Spleen (tissue), 11 donors: Measurements from ENCODE around the gene ARID4B. TPM values are rescaled to one million over a fixed set of nuclear protein-coding genes. Genes with fewer than 3 reads are reported as not detected.
A peak's percentile ranks its signal among the peaks of the same experiment; 100 is the strongest.

Experiments used
- DNase-seq: peaks from one replicate; pipeline ENCODE4 v3.0.0-alpha.2; 2020
- H3K27ac ChIP-seq, 8 donors: fragments of 200-600 bp; sonication (generic) in 7 of 8; 1 replicate in 4 of 8; 2 replicates in 4 of 8; pipeline versions ENCODE4 v1.5.0 to v1.8.0; 2016 to 2021; ENCODE audit warnings: inconsistent platforms in 4 of 8, mild to moderate bottlenecking in 4 of 8, moderate library complexity in 1 of 8
- H3K27me3 ChIP-seq, 7 donors: fragments of 200-600 bp; sonication (generic) in 6 of 7; replicated peaks in 1 of 7; 1 replicate in 4 of 7; 2 replicates in 3 of 7; pipeline versions ENCODE4 v1.5.0 to v1.8.0; 2016 to 2021; ENCODE audit warnings: inconsistent platforms in 3 of 7, mild to moderate bottlenecking in 1 of 7
- H3K36me3 ChIP-seq, 6 donors: fragments of 200-600 bp; sonication (generic) in 5 of 6; 1 replicate in 4 of 6; 2 replicates in 2 of 6; pipeline versions ENCODE4 v1.5.0 to v1.8.0; 2016 to 2021; ENCODE audit warnings: inconsistent platforms in 2 of 6
- H3K4me1 ChIP-seq, 6 donors: fragments of 200-600 bp; sonication (generic) in 5 of 6; 1 replicate in 3 of 6; 2 replicates in 3 of 6; pipeline versions ENCODE4 v1.5.0 to v1.8.0; 2016 to 2021; ENCODE audit warnings: inconsistent platforms in 3 of 6
- H3K4me3 ChIP-seq, 8 donors: fragments of 200-600 bp; sonication (generic) in 7 of 8; 1 replicate in 4 of 8; 2 replicates in 4 of 8; pipeline versions ENCODE4 v1.5.0 to v1.8.0; 2016 to 2021; ENCODE audit warnings: inconsistent platforms in 4 of 8, mild to moderate bottlenecking in 4 of 8, moderate library complexity in 2 of 8
- H3K9me3 ChIP-seq, 8 donors: fragments of 200-600 bp; sonication (generic) in 7 of 8; 1 replicate in 4 of 8; 2 replicates in 4 of 8; pipeline versions ENCODE4 v1.5.0 to v1.8.0; 2016 to 2021; ENCODE audit warnings: inconsistent platforms in 4 of 8
- CTCF ChIP-seq, 11 experiments: fragments of 200-600 bp in 7 of 11; fragments of 450-650 bp in 4 of 11; sonication (generic) in 4 of 11; IDR thresholded peaks in 8 of 11; conservative IDR thresholded peaks in 3 of 11; 1 replicate in 7 of 11; 2 replicates in 4 of 11; pipeline versions ENCODE4 v1.4.0 to v1.8.0; 2016 to 2021; ENCODE audit warnings: antibody characterized with exemption in 11 of 11, inconsistent platforms in 4 of 11, mild to moderate bottlenecking in 1 of 11
- POLR2A ChIP-seq, 3 donors: fragments of 450-650 bp; IDR thresholded peaks; one replicate each; pipeline ENCODE4 v1.5.1; 2017; ENCODE audit warnings: antibody characterized with exemption in 3 of 3, mild to moderate bottlenecking in 1 of 3
- POLR2AphosphoS5 ChIP-seq, 3 donors: sonication (generic); formaldehyde crosslinking; IDR thresholded peaks; one replicate each; pipeline ENCODE4 v1.5.1; 2017; ENCODE audit warnings: antibody characterized with exemption in 3 of 3
- whole genome bisulfite sequencing, 5 donors: extraction: QIAGEN DNeasy Blood & Tissue Kit in 3 of 5; methylation state at CpG; one replicate each; pipeline versions ENCODE4 v1.1.5 to v1.1.7; 2013 to 2018; 5-methylcytosine and 5-hydroxymethylcytosine counted together
- intact Hi-C: fragments of 100-400 bp; cut with DNase I; formaldehyde crosslinking; loops from one replicate; pipeline ENCODE4 v1.15.0; 2023; ENCODE audit warnings: low total_unique reads
- polyA plus RNA-seq, 3 donors: library from polyadenylated mRNA; stranded (reverse); fragments of 200-250 nt; gene quantifications; one replicate each; pipeline ENCODE4 v1.2.1, GENCODE V29; 2013
- total RNA-seq, 7 donors: library from RNA; depleted of rRNA in 3 of 7; stranded (reverse); fragments of >200 nt in 3 of 7; fragmentation: NEBNext Ultra II Directional in 4 of 7; extraction: Animal tissue kit (Norgen Biotek cat#: 25700) in 4 of 7; gene quantifications; one replicate each; pipeline versions ENCODE4 v1.1.0 to v1.2.1, GENCODE V29; 2016 to 2021
- donor health status: healthy with polysubstance abuse.
- donor health status: DM: no; HTN: no; CAD: no; lungs with moderate emphysema.
- donor health status: DM: no; HTN: no; CAD: no.
- donor health status: Bipolar disorder and iron deficiency.
- donor health status: healthy.
- donor health status: DM: no; HTN: no; CAD: no.
- donor health status: DM: yes; HTN: yes; CAD: no.

ARID4B gene
- total and polyA plus RNA-seq, 10 donors: 13.2 to 82.0 (median 65.6) TPM

DNA sequence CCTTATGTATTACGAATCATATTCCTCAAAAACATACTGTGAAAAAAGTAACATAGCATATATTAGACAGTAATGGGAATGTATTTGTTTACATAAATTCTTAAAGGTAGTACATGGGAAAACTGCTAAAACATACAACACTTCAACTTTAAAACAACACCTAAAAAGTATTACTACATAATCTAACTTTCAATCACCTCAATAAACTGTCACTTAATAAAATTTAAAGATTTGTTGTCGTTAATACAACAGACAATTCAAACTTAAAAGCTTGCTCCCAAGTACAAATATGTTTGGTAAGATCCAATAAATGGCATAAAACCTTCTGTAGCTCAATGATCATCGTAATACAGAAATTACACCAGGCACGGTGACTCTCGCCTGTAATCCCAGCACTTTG lies 3.7 kb downstream of the ARID4B start:
- WGBS, 5 donors: 78 to 90% (median 88%) methylated on average over 5 of the region's 5 CpGs
- DNase-seq: no peak
- no peak for TF ChIP-seq CTCF (IDR thresholded peaks at IDR 0.05 in 8 of 11, conservative IDR thresholded peaks at IDR 0.05 in 3 of 11)
- no peak for TF ChIP-seq POLR2A (IDR thresholded peaks at IDR 0.05)
- TF ChIP-seq POLR2AphosphoS5 (IDR thresholded peaks at IDR 0.05): no peak
- intact Hi-C loops: loop anchor here (10.0 kb wide), 1 partner anchor 69 kb away; no protein-coding TSS in a partner anchor
- Histone ChIP-seq H3K4me3 (peak overlapping the region in 4 of 8 donors; percentile 1 to 97 (median 42)), H3K27ac (peak overlapping the region in 5 of 8 donors; percentile 96 to 100 (median 99)), H3K27me3 (no peaks in the 10 kb centered on the region), H3K9me3 (no peaks in the 10 kb centered on the region), H3K4me1 (peaks cover 47 to 78% (median 63%) of the 10 kb centered on the region in 6 donors), H3K36me3 (peaks cover 0 to 39% (median 0%) of the 10 kb centered on the region in 6 donors)

- Histone ChIP-seq H3K27ac (peak overlapping the region in 1 of 8 donors; percentile 0), H3K4me3 (no peak overlapping the region), H3K4me1 (peaks cover 59 to 100% (median 85%) of the 10 kb centered on the region in 6 donors), H3K9me3 (no peaks in the 10 kb centered on the region), H3K36me3 (peaks cover 0 to 53% (median 3%) of the 10 kb centered on the region in 6 donors), H3K27me3 (no peaks in the 10 kb centered on the region)
- no peak for DNase-seq
- 82 to 87% (median 84%) methylated on average over 6 of the region's 6 CpGs for WGBS, 5 donors
- TF ChIP-seq POLR2AphosphoS5 (IDR thresholded peaks at IDR 0.05) (no peak), CTCF (IDR thresholded peaks at IDR 0.05 in 8 of 11, conservative IDR thresholded peaks at IDR 0.05 in 3 of 11) (no peak), POLR2A (IDR thresholded peaks at IDR 0.05) (no peak)
- intact Hi-C loops: loop anchor here (10.0 kb wide), 1 partner anchor 66 kb away; no protein-coding TSS in a partner anchor
These were observed 7.3 kb downstream of the ARID4B start for GRCh38 chr1:235320521-235321179.

DNA sequence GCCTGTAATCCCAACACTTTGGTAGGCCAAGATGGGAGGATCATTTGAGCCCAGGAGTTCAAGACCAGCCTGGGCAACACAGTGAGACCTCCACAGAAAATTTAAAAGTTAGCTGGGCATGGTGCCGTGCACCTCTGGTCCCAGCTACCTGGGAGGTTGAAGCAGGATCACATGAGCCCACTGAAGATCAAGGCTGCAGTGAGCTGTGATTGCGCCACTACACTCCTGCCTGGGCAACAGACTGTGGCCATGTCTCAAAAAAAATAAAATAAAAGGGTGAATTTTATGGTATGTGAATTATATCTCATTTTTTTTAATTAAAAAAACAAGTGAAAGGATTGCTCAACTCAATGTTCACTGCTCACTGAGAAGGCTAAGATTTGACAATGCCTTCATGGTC lies 8.7 kb downstream of the ARID4B start:
- peaks cover 51 to 100% (median 85%) of the 10 kb centered on the region in 6 donors for H3K4me1 ChIP-seq
- H3K36me3 ChIP-seq: peaks cover 0 to 53% (median 3%) of the 10 kb centered on the region in 6 donors
- WGBS, 5 donors: 91 to 100% (median 92%) methylated on average over 2 of the region's 2 CpGs
- no peak for DNase-seq
- H3K27me3 ChIP-seq: no peaks in the 10 kb centered on the region
- intact Hi-C loops: no loop called here
- TF ChIP-seq POLR2A (IDR thresholded peaks at IDR 0.05) (no peak), POLR2AphosphoS5 (IDR thresholded peaks at IDR 0.05) (no peak), CTCF (IDR thresholded peaks at IDR 0.05 in 8 of 11, conservative IDR thresholded peaks at IDR 0.05 in 3 of 11) (no peak)
- no peak overlapping the region for H3K4me3 ChIP-seq
- no peaks in the 10 kb centered on the region for H3K9me3 ChIP-seq
- H3K27ac ChIP-seq: no peak overlapping the region

GRCh38 chr1:235317168-235317567 lies 10.8 kb downstream of the ARID4B start:
- Histone ChIP-seq H3K27ac (no peak overlapping the region), H3K36me3 (peaks cover 0 to 43% (median 3%) of the 10 kb centered on the region in 6 donors), H3K4me1 (peaks cover 48 to 100% (median 85%) of the 10 kb centered on the region in 6 donors), H3K27me3 (no peaks in the 10 kb centered on the region), H3K9me3 (no peaks in the 10 kb centered on the region), H3K4me3 (no peak overlapping the region)
- intact Hi-C loops: no loop called here
- WGBS, 5 donors: 7 to 56% (median 30%) methylated on average over 1 of the region's 1 CpG
- DNase-seq: no peak
- no peak for TF ChIP-seq CTCF (IDR thresholded peaks at IDR 0.05 in 8 of 11, conservative IDR thresholded peaks at IDR 0.05 in 3 of 11)
- no peak for TF ChIP-seq POLR2AphosphoS5 (IDR thresholded peaks at IDR 0.05)
- no peak for TF ChIP-seq POLR2A (IDR thresholded peaks at IDR 0.05)
